HG03045 (cell line): ENCODE results near the gene SPR.
A peak's percentile ranks its signal among the peaks of the same experiment; 100 is the strongest.

Source experiments
- ATAC-seq: cut with Tn5 transposase; IDR thresholded peaks from one replicate; pipeline ENCODE4 v1.9.1; 2021; ENCODE audit warnings: mild to moderate bottlenecking, moderate library complexity; ENCODE audit not compliant: unreplicated experiment

SPR gene

GRCh38 chr2:72887032-72887739, at the start of gene SPR:
TSS of gene SPR (plus strand) at chr2:72887408. CDS start at chr2:72887433, 25 bp downstream.
- peak; percentile 90 for ATAC-seq

- no peak for ATAC-seq
These were observed 47.1 kb upstream of the SPR start for GRCh38 chr2:72840066-72840465.

DNA sequence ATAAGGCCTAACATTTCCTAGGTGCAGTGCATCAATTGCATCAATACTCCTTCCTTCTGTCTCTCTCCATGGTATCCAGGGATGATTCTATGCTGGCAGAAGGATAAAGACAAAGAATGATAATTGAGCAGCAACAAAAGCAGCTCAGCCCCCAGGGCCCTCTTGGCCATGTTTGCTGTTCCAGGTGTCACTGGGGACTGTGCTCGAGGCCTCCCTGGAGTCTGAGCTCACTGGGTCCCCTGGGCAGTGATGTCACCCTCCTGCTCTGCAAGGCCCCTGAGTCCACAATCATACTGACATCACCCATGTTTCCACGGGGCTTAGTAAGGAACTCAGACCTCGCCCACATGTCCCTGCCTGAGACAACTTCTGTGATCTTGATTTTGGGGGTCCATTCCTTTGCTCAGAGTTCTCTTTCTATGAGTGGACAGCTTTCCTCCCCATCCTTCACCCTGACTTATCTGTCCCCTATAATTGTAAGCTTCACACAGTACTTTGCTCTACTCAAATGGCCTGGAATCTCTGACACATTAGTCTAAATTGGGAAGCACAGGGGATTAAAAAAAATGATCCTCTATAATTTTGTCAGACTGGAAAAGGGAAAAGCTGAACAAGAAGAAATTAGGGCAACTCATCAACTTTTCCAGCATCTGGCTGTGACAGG, 45.6 kb upstream of the SPR start:
- no peak for ATAC-seq

GRCh38 chr2:72843301-72843700, 43.9 kb upstream of the SPR start:
- ATAC-seq = no peak

- no peak for ATAC-seq
These were observed 40.8 kb upstream of the SPR start for GRCh38 chr2:72846171-72847095.

DNA sequence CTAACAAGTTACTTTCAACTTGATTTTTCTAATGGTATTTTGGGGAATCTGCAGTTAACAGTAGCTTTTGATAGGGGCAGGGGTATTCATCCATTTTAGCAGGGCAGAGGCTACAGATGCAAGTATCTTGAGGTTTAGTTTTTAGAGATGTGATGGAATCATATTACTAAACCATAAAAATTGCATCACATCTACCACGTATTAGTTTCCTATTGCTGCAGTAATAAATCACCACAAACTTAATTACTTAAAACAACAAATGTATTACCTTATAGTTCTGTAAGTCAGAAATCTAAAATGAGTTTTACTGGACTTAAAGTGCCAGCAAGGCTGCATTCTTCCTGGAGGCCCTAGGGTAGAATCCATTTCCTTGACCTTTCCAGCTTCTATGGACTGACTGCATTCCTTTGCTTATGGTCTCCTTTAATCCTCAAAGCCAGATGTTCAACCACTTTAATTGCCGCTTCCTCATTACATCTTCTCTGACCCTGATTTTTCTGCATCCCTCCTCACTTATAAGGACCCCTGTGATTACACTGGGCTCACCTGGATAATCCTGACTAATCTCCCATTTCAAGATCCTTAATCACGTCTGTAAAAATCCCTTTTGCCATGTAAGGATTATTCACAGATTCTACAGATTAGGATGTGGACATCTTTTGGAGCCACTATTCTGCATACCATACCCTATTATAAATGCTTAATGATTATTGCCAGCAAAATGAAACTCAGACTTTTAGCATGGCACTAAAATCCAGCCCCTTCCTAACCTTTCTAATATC, 39.5 kb upstream of the SPR start:
- ATAC-seq = no peak

- no peak for ATAC-seq
These were observed 38.6 kb upstream of the SPR start for GRCh38 chr2:72848436-72849137.

DNA sequence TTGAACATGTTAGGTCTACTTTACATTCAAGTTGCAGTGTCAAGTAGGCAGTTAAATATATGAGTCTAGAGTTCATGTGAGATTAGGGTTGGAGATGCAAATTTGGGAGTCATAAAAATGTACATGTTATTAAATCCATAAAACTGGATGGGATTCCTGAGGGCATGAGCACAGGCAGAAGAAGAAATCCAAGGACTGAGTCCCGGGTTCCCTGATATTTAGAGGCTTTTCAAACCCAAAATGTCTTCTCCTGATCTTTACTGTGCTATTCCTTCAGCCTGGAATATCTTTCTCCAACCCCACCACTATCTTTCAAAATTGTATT, 38.1 kb upstream of the SPR start:
- no peak for ATAC-seq

DNA sequence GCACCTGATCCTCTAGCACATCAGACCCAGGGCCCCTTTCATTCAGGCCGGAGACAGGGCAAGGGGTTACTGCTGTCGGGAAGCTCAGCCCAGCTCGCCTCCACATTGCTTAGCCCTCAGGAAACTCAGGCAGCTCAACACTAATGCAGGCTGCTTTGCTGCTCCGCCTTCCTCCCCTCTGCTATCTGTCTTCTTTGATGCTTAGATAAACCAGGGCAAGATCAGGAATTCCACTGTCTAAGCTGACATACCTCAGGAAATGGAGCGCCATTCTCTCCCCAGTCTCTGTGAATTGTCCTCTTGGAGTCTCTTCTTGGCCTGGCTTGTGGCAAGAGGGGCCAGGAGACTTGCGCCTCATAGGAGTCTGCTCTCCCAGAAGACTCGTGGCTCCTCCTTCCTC, 35.9 kb upstream of the SPR start:
- no peak for ATAC-seq

DNA sequence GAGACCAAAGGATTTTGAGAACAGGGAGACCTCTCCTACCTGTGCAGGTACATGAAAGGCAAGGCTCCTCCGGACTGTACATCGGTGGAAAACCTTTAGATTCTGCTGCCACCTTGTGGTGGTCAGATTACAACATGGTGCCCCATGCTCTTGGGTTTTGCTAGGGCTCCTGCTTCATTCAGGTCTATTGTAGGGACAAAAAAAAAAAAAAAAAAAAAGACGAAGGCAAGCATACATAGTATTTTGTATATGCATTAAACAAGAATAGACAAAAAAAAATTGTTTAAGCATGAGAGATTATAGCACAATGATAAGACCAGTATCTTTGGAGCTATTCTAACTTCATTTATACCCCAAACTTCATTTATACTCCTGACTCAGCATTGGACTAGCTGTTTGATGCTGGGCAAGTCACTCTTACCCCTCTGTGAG, 27.4 kb upstream of the SPR start:
- ATAC-seq = peak; percentile 60

GRCh38 chr2:72862239-72862988, 24.8 kb upstream of the SPR start:
- ATAC-seq = peak; percentile 89

- ATAC-seq = no peak
These were observed 24.2 kb upstream of the SPR start for GRCh38 chr2:72863046-72863445.

GRCh38 chr2:72864500-72864899, 22.7 kb upstream of the SPR start:
- ATAC-seq = peak; percentile 50

GRCh38 chr2:72871060-72871459, 16.1 kb upstream of the SPR start:
- ATAC-seq = no peak

DNA sequence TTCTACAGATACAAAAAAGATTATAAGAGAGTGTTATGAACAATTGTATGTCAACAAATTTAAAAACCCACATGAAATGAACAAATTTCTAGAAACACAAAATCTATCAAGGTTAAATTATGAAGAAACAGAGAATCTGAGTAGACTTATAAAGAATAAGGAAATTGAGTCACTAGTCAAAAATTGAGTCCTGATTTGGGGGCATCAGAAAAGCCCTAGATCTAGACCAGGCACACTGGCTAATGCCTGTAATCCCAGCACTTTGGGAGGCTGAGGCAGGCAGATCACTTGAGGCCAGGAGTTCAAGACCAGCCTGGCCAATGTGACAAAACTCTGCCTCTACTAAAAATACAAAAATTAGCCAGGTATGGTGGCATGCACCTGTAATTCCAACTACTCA, 15.3 kb upstream of the SPR start:
- ATAC-seq = no peak

- ATAC-seq = no peak
These were observed 3.7 kb upstream of the SPR start for GRCh38 chr2:72883356-72883962.

DNA sequence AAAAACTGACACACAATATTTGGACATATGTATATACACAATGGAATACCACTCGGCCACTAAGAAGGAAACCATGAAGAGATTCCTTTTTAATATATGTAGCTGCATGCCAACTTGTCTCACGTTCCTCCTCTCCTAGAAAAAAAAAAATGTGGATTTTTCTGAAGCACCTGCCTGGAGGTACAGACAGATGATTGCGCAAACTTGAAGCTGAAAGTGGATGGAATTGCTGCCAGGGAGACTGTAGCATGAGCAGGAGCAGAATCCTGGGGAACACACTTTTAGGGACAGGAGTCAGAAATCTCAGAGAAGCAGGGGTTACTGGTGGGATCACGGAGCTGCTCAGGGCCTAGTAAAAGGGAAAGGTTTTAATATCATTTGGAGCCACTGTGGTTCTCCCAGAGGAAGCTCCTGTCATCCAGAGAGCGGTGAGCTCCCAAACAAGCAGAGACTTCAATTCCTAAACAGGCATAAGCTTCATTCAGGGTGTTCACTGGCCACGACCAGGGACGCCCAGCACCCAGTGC, 640 bp upstream of the SPR start:
- ATAC-seq = no peak

DNA sequence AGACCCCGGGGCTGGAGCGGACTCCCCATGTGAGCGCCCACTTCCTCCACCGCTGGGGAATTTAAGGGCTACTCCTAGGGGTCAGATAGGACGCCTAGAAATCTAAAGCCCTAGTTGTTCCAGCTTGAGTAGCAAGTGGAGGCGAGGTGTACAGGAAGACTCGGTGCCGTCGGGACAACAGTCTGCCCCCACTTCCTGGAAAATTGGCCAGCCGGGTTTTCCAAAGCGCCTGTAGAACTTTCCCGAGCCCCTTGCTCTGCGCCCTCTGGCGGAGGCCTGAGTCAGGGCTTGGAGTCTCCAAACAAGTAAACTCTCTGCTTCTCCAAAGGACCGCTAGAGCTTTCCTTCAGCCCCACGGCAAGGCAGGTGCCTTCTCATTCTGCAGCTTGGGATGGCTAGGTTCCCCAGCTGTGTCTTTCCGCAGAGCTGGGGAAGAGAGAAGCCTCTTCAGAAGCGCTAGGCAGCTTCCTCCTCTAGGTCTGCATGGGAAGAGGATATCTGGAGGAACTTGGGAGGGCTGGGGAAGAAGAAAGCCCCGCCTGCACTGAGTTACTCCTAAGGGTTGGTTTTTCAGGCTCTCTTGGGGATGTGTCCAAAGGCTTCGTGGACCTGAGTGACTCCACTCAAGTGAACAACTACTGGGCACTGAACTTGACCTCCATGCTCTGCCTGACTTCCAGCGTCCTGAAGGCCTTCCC, 681 bp downstream of the SPR start:
- peak; percentile 37 for ATAC-seq
